Measurements from ENCODE around the gene FAM151A.

Gene FAM151A

GRCh38 chr1:54663725-54664124 is 40.4 kb upstream of the FAM151A start:
- no peak for TF ChIP-seq CTCF (conservative IDR thresholded peaks at IDR 0.05; ENCODE audit: low read depth, low read length)
- DNase-seq (ENCODE audit: low read depth): no peak
- H3K4me3 ChIP-seq (ENCODE audit: low read length): no peak overlapping the region

- H3K4me3 ChIP-seq (ENCODE audit: low read length): no peak overlapping the region
- no peak for DNase-seq (ENCODE audit: low read depth)
- no peak for TF ChIP-seq CTCF (conservative IDR thresholded peaks at IDR 0.05; ENCODE audit: low read depth, low read length)
These were observed 35.0 kb upstream of the FAM151A start for GRCh38 chr1:54658164-54658913.

- no peak for DNase-seq (ENCODE audit: low read depth)
These were observed 29.7 kb upstream of the FAM151A start for GRCh38 chr1:54653036-54653435.

GRCh38 chr1:54652168-54652567 is 28.8 kb upstream of the FAM151A start:
- no peak for TF ChIP-seq CTCF (conservative IDR thresholded peaks at IDR 0.05; ENCODE audit: low read depth, low read length)
- no peak overlapping the region for H3K4me3 ChIP-seq (ENCODE audit: low read length)
- no peak for DNase-seq (ENCODE audit: low read depth)

More at GRCh38 chr1:54653036-54653435, 29.7 kb upstream of the FAM151A start:
- TF ChIP-seq CTCF (conservative IDR thresholded peaks at IDR 0.05; ENCODE audit: low read depth, low read length): no peak
- no peak overlapping the region for H3K4me3 ChIP-seq (ENCODE audit: low read length)

GRCh38 chr1:54651608-54652007 is 28.3 kb upstream of the FAM151A start:
- no peak for TF ChIP-seq CTCF (conservative IDR thresholded peaks at IDR 0.05; ENCODE audit: low read depth, low read length)
- DNase-seq (ENCODE audit: low read depth): no peak
- H3K4me3 ChIP-seq (ENCODE audit: low read length): no peak overlapping the region

GRCh38 chr1:54650417-54650816 is 27.1 kb upstream of the FAM151A start:
- TF ChIP-seq CTCF (conservative IDR thresholded peaks at IDR 0.05; ENCODE audit: low read depth, low read length): no peak
- no peak overlapping the region for H3K4me3 ChIP-seq (ENCODE audit: low read length)
- no peak for DNase-seq (ENCODE audit: low read depth)

GRCh38 chr1:54649921-54650320 is 26.6 kb upstream of the FAM151A start:
- DNase-seq (ENCODE audit: low read depth): no peak
- H3K4me3 ChIP-seq (ENCODE audit: low read length): no peak overlapping the region
- no peak for TF ChIP-seq CTCF (conservative IDR thresholded peaks at IDR 0.05; ENCODE audit: low read depth, low read length)

All from retinal pigment epithelial cell (primary cell).